ENCODE results near the gene ME3.

DNA sequence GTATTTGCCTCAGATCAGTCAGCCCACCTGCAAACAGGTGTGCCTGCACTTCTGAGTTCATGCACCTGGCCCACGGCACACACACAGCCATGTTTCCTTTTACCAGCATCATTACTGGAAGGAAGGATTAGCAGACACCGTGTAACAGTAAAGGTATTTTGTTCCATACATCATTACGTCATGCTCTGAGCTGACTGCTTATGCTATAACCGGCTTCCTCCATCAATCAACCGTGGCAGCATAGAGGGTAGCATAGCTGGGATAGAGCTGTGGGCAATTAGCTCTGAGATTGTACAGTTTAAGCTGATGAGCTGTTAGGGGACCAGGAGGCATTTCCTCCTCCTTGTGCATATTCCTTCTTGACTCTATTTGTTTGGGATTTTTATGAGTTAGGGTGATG lies 102.4 kb downstream of the ME3 start:
- TF ChIP-seq GATA2 (IDR thresholded peaks at IDR 0.05; ENCODE audit: low read depth, low read length) (no peak), GATA3 (IDR thresholded peaks at IDR 0.05; ENCODE audit: low read depth, low read length) (no peak)

All from SH-SY5Y (cell line).